Glutamatergic neuron (in vitro differentiated cells): ENCODE measurements around the gene SDHB. TPM values are rescaled to one million over a fixed set of nuclear protein-coding genes. Genes with fewer than 3 reads are reported as not detected.

Experiments used
- DNase-seq: peaks from one replicate; pipeline ENCODE4 v3.0.0; 2022
- H3K27ac Mint-ChIP-seq: one replicate; pipeline ENCODE4 v1.8.0; 2020; ENCODE audit warnings: mild to moderate bottlenecking, mixed read lengths, inconsistent platforms; ENCODE audit not compliant: unreplicated experiment
- H3K27me3 Mint-ChIP-seq: one replicate; pipeline ENCODE4 v1.8.0; 2020; ENCODE audit warnings: mild to moderate bottlenecking, moderate library complexity, mixed read lengths, inconsistent platforms; ENCODE audit not compliant: unreplicated experiment
- H3K36me3 Mint-ChIP-seq: one replicate; pipeline ENCODE4 v1.8.0; 2020; ENCODE audit warnings: mild to moderate bottlenecking, mixed read lengths, inconsistent platforms; ENCODE audit not compliant: unreplicated experiment
- H3K4me1 Mint-ChIP-seq: one replicate; pipeline ENCODE4 v1.8.0; 2020; ENCODE audit warnings: mild to moderate bottlenecking, low read depth, mixed read lengths, inconsistent platforms; ENCODE audit not compliant: unreplicated experiment
- H3K4me3 Mint-ChIP-seq: one replicate; pipeline ENCODE4 v1.8.0; 2020; ENCODE audit warnings: mild to moderate bottlenecking, mixed read lengths, inconsistent platforms; ENCODE audit not compliant: unreplicated experiment
- H3K9me3 Mint-ChIP-seq: one replicate; pipeline ENCODE4 v1.8.0; 2020; ENCODE audit warnings: mild to moderate bottlenecking, moderate library complexity, mixed read lengths, inconsistent platforms; ENCODE audit not compliant: unreplicated experiment
- CTCF ChIP-seq: fragments of 200-600 bp; sonication (generic); IDR thresholded peaks from one replicate; pipeline ENCODE4 v1.5.0; 2021; ENCODE audit not compliant: partially characterized antibody, unreplicated experiment
- total RNA-seq: library from RNA; stranded (reverse); fragmentation: NEBNext Ultra II Directional; extraction: Animal tissue kit (Norgen Biotek cat#: 25700); gene quantifications from one replicate; pipeline ENCODE4 v1.2.1, GENCODE V29; 2021; ENCODE audit not compliant: unreplicated experiment

SDHB gene
- total RNA-seq, 1 donor from 2014 or later: 58.9 TPM

- Mint-ChIP-seq H3K27me3 (no peaks in the 10 kb centered on the region), H3K9me3 (no peaks in the 10 kb centered on the region), H3K27ac (no peak overlapping the region), H3K36me3 (no peaks in the 10 kb centered on the region), H3K4me3 (no peak overlapping the region), H3K4me1 (no peaks in the 10 kb centered on the region)
- DNase-seq: no peak
- no peak for TF ChIP-seq CTCF
Measured at GRCh38 chr1:17020502-17020901, 33.3 kb downstream of the SDHB start.

- no peak for TF ChIP-seq CTCF
- H3K27me3 Mint-ChIP-seq: no peaks in the 10 kb centered on the region
- H3K27ac Mint-ChIP-seq: no peak overlapping the region
- no peaks in the 10 kb centered on the region for H3K36me3 Mint-ChIP-seq
- DNase-seq: no peak
- peaks cover 3% of the 10 kb centered on the region for H3K4me1 Mint-ChIP-seq
- H3K4me3 Mint-ChIP-seq: no peak overlapping the region
- H3K9me3 Mint-ChIP-seq: no peaks in the 10 kb centered on the region
Measured at GRCh38 chr1:17018849-17019248, 35.0 kb downstream of the SDHB start.

GRCh38 chr1:17017435-17017834 is 36.4 kb downstream of the SDHB start:
- peaks cover 5% of the 10 kb centered on the region for H3K27me3 Mint-ChIP-seq
- no peak overlapping the region for H3K27ac Mint-ChIP-seq
- no peaks in the 10 kb centered on the region for H3K9me3 Mint-ChIP-seq
- no peak overlapping the region for H3K4me3 Mint-ChIP-seq
- no peak for TF ChIP-seq CTCF
- H3K36me3 Mint-ChIP-seq: no peaks in the 10 kb centered on the region
- peaks cover 3% of the 10 kb centered on the region for H3K4me1 Mint-ChIP-seq
- no peak for DNase-seq

- Mint-ChIP-seq H3K4me3 (no peak overlapping the region), H3K9me3 (no peaks in the 10 kb centered on the region), H3K36me3 (no peaks in the 10 kb centered on the region), H3K4me1 (peaks cover 3% of the 10 kb centered on the region), H3K27ac (no peak overlapping the region), H3K27me3 (peaks cover 7% of the 10 kb centered on the region)
- DNase-seq: no peak
- TF ChIP-seq CTCF: no peak
Measured at GRCh38 chr1:17016317-17016661, 37.5 kb downstream of the SDHB start.

- TF ChIP-seq CTCF: no peak
- H3K27me3 Mint-ChIP-seq: peaks cover 9% of the 10 kb centered on the region
- no peaks in the 10 kb centered on the region for H3K36me3 Mint-ChIP-seq
- H3K4me1 Mint-ChIP-seq: peaks cover 5% of the 10 kb centered on the region
- DNase-seq: no peak
- no peak overlapping the region for H3K27ac Mint-ChIP-seq
- no peaks in the 10 kb centered on the region for H3K9me3 Mint-ChIP-seq
- H3K4me3 Mint-ChIP-seq: no peak overlapping the region
Measured at GRCh38 chr1:17014671-17015567, 38.9 kb downstream of the SDHB start.
